HT1080 (cell line): ENCODE results near the gene PTPRF. TPM values are rescaled to one million over a fixed set of nuclear protein-coding genes. Genes with fewer than 3 reads are reported as not detected.

Experiments used
- DNase-seq: peaks from one replicate; pipeline ENCODE4 v3.0.0-alpha.2; 2015; ENCODE audit warnings: low read depth
- total RNA-seq: library from RNA; depleted of rRNA; stranded (reverse); fragments of >200 nt; shearing (Covaris generic); gene quantifications from 2 replicates; pipeline ENCODE4 v1.2.3, GENCODE V29; 2014

PTPRF gene
- total RNA-seq, 1 experiment from 2014 or later: 41.7 TPM

- no peak for DNase-seq
These were observed 20.8 kb downstream of the PTPRF start for GRCh38 chr1:43551396-43551888.

GRCh38 chr1:43552059-43552742, 21.5 kb downstream of the PTPRF start:
- DNase-seq: no peak

GRCh38 chr1:43552813-43553212, 22.1 kb downstream of the PTPRF start:
- no peak for DNase-seq

GRCh38 chr1:43554444-43554992, 23.8 kb downstream of the PTPRF start:
- peak; percentile 64 for DNase-seq

GRCh38 chr1:43556782-43557181, 26.1 kb downstream of the PTPRF start:
- no peak for DNase-seq

- no peak for DNase-seq
These were observed 27.1 kb downstream of the PTPRF start for GRCh38 chr1:43557744-43558245.

GRCh38 chr1:43558346-43558841, 27.7 kb downstream of the PTPRF start:
- DNase-seq: no peak

GRCh38 chr1:43559714-43560113, 29.0 kb downstream of the PTPRF start:
- no peak for DNase-seq

- DNase-seq: no peak
These were observed 29.6 kb downstream of the PTPRF start for GRCh38 chr1:43560286-43560685.

GRCh38 chr1:43563876-43564539, 33.3 kb downstream of the PTPRF start:
- DNase-seq: no peak

- no peak for DNase-seq
These were observed 34.1 kb downstream of the PTPRF start for GRCh38 chr1:43564551-43565348.

- no peak for DNase-seq
These were observed 35.1 kb downstream of the PTPRF start for GRCh38 chr1:43565600-43566360.

GRCh38 chr1:43566382-43567044, 35.8 kb downstream of the PTPRF start:
- DNase-seq: no peak

GRCh38 chr1:43569175-43569574, 38.5 kb downstream of the PTPRF start:
- DNase-seq: no peak

- DNase-seq: no peak
These were observed 39.6 kb downstream of the PTPRF start for GRCh38 chr1:43570277-43570676.

- no peak for DNase-seq
These were observed 40.0 kb downstream of the PTPRF start for GRCh38 chr1:43570715-43571114.

- no peak for DNase-seq
These were observed 41.4 kb downstream of the PTPRF start for GRCh38 chr1:43572084-43572483.

GRCh38 chr1:43572538-43572937, 41.9 kb downstream of the PTPRF start:
- no peak for DNase-seq

- DNase-seq: no peak
These were observed 42.5 kb downstream of the PTPRF start for GRCh38 chr1:43573066-43573800.
